Left lung (tissue), 10 donors: ENCODE results near the gene FARP1. TPM values are rescaled to one million over a fixed set of nuclear protein-coding genes. Genes with fewer than 3 reads are reported as not detected.
A peak's percentile ranks its signal among the peaks of the same experiment; 100 is the strongest.

Experiments
- ATAC-seq: fragments of 200-7000 bp; cut with Tn5 transposase; one replicate; pipeline ENCODE4 v1.9.1; 2020; ENCODE audit warnings: moderate library complexity
- DNase-seq, 4 donors: peaks; one replicate each; pipeline ENCODE4 v3.0.0-alpha.2; 2013 to 2020
- H3K27ac ChIP-seq, 2 donors: fragments of 200-600 bp; sonication (generic) in 1 of 2; one replicate each; pipeline versions ENCODE4 v1.5.0 to v1.8.0; 2020 to 2021
- H3K27me3 ChIP-seq, 2 donors: fragments of 200-600 bp; sonication (generic) in 1 of 2; one replicate each; pipeline versions ENCODE4 v1.5.0 to v1.8.0; 2020 to 2021
- H3K36me3 ChIP-seq, 2 donors: fragments of 200-600 bp; sonication (generic) in 1 of 2; one replicate each; pipeline versions ENCODE4 v1.5.0 to v1.8.0; 2020 to 2021
- H3K4me1 ChIP-seq, 2 donors: fragments of 200-600 bp; one replicate each; pipeline ENCODE4 v1.8.0; 2021
- H3K4me3 ChIP-seq, 2 donors: fragments of 200-600 bp; sonication (generic) in 1 of 2; one replicate each; pipeline versions ENCODE4 v1.5.0 to v1.8.0; 2020 to 2021; ENCODE audit warnings: mild to moderate bottlenecking in 1 of 2
- H3K9me3 ChIP-seq, 2 donors: fragments of 200-600 bp; sonication (generic) in 1 of 2; one replicate each; pipeline versions ENCODE4 v1.5.0 to v1.8.0; 2020 to 2021
- intact Hi-C, 2 donors: fragments of 100-400 bp; cut with DNase I; formaldehyde crosslinking; loops; one replicate each; pipeline versions ENCODE4 v1.11.2 to v1.14.2; 2022
- polyA plus RNA-seq, 6 donors: library from polyadenylated mRNA; unstranded; fragments of 120-200 nt; gene quantifications; one replicate each; pipeline ENCODE4 v1.2.1, GENCODE V29; 2013; ENCODE audit not compliant: insufficient read length in 6 of 6
- total RNA-seq, 2 donors: library from RNA; stranded (reverse); fragmentation: NEBNext Ultra II Directional; extraction: Animal tissue kit (Norgen Biotek cat#: 25700); gene quantifications; one replicate each; pipeline ENCODE4 v1.2.1, GENCODE V29; 2021
- TF ChIP-seq, protein P1 (sequence below), 2 donors: fragments of 200-600 bp; sonication (generic) in 1 of 2; IDR thresholded peaks; one replicate each; pipeline versions ENCODE4 v1.5.0 to v1.8.0; 2021; ENCODE audit warnings: antibody characterized with exemption in 2 of 2
- donor health status: DM: no; HTN: yes; CAD: no.
- donor health status: DM: no; HTN: no; CAD: no.

FARP1 gene
- total and polyA plus RNA-seq, 8 donors, result 78.9 to 142 (median 132) TPM

DNA sequence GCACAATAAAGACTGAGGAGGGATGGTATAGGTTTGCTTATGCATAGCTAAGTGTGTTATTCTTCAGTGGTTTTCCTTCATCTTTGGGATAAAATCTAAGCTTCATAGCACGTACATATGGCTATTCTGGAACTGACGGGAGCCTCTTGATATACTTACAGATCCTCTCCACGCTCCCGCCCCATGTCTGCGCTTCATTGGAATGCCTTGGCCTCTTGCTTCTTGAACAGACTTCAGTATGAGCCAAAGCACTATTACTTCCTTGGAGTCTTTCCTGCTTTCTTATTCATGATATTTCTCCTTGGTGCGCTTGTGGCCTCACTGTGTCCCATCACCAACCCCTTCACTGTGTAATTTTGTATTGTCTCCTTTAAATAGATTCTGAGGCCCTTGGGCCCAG lies 145.3 kb downstream of the FARP1 start:
- Histone ChIP-seq H3K27ac (no peak overlapping the region), H3K27me3 (no peaks in the 10 kb centered on the region), H3K9me3 (no peaks in the 10 kb centered on the region), H3K36me3 (no peaks in the 10 kb centered on the region), H3K4me1 (no peaks in the 10 kb centered on the region), H3K4me3 (no peak overlapping the region)
- TF ChIP-seq, protein P1, sequence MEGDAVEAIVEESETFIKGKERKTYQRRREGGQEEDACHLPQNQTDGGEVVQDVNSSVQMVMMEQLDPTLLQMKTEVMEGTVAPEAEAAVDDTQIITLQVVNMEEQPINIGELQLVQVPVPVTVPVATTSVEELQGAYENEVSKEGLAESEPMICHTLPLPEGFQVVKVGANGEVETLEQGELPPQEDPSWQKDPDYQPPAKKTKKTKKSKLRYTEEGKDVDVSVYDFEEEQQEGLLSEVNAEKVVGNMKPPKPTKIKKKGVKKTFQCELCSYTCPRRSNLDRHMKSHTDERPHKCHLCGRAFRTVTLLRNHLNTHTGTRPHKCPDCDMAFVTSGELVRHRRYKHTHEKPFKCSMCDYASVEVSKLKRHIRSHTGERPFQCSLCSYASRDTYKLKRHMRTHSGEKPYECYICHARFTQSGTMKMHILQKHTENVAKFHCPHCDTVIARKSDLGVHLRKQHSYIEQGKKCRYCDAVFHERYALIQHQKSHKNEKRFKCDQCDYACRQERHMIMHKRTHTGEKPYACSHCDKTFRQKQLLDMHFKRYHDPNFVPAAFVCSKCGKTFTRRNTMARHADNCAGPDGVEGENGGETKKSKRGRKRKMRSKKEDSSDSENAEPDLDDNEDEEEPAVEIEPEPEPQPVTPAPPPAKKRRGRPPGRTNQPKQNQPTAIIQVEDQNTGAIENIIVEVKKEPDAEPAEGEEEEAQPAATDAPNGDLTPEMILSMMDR (IDR thresholded peaks at IDR 0.05), result no peak
- intact Hi-C loops, result no loop called here
- no peak for DNase-seq
- no peak for ATAC-seq

DNA sequence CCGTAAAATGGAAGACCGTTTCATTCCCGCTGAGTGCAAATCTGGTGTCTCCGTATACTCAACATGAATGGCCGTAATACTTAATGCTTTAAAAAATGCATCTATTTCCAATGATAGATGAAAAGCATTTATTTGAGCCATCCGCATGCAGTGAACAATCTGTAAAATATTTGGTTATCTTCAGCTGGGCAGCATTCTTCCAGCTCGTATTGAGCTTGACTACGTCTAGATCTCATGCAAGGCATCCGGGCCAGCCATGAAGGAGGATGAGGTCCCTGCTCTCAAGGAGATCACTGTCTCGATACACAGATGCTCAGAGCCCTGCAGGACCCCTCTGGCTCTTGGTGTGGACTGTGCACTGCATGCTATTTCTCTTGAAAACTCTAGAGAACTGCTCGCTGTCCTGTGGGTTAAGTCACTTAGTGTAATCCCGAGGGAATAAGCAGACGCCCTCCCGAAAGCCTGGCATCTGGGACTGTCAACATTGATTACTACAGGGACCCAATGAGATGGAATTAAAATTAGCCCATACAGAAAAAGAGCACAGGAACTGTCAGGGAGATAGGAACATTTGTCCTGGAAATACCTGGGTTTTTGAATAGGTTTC lies 146.5 kb downstream of the FARP1 start:
- Histone ChIP-seq H3K9me3 (no peaks in the 10 kb centered on the region), H3K36me3 (no peaks in the 10 kb centered on the region), H3K4me3 (no peak overlapping the region), H3K4me1 (peaks cover 0 to 2% of the 10 kb centered on the region in 2 donors), H3K27me3 (no peaks in the 10 kb centered on the region), H3K27ac (no peak overlapping the region)
- TF ChIP-seq, protein P1 (IDR thresholded peaks at IDR 0.05), result no peak
- ATAC-seq (no peak), DNase-seq (no peak)
- intact Hi-C loops, result no loop called here

DNA sequence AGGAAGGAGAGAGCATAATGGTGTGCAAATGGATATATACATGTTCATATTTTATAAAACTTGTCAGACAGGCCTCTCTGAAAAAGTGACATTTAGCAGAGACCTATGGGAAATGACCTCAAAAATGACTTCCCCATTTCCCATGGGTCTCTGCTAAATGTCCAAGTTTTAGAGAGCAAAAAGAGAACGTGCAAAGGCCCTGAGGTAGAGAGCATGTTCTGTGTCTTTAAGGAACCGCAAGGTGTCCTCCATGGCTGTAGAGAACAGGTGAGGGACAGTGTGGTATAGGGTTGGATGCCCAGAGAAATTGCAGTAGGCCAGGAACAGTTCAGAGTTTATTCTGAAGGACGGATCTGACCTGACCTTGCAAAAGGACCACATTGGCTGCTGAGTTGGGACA lies 147.4 kb downstream of the FARP1 start:
- ATAC-seq, result no peak
- no peak for DNase-seq
- peaks cover 0 to 2% of the 10 kb centered on the region in 2 donors for H3K4me1 ChIP-seq
- no peaks in the 10 kb centered on the region for H3K9me3 ChIP-seq
- intact Hi-C loops, result no loop called here
- H3K27me3 ChIP-seq, result no peaks in the 10 kb centered on the region
- TF ChIP-seq, protein P1 (IDR thresholded peaks at IDR 0.05), result no peak
- H3K36me3 ChIP-seq, result no peaks in the 10 kb centered on the region
- H3K27ac ChIP-seq, result no peak overlapping the region
- H3K4me3 ChIP-seq, result no peak overlapping the region

DNA sequence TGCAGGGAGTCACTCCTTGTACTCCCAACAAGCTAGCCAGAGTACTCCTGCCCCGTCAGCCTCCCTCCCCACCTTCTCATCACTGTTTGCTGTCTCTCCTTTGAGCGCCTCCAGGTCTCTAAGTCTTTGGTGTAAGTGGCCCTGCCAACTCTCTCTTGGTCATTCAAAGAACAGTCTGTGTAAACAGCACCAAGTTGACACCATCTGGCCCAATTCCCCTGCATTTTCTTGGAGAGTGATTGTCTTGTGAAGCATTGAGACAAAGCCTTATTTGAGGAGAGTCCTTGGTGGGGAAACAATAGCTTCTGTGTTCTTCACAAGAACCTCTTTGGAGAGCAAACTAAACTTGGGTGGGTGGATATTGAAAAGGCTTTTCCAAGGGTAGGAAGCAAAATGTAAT lies 148.8 kb downstream of the FARP1 start:
- no peak overlapping the region for H3K4me3 ChIP-seq
- TF ChIP-seq, protein P1 (IDR thresholded peaks at IDR 0.05), result no peak
- intact Hi-C loops, result no loop called here

DNA sequence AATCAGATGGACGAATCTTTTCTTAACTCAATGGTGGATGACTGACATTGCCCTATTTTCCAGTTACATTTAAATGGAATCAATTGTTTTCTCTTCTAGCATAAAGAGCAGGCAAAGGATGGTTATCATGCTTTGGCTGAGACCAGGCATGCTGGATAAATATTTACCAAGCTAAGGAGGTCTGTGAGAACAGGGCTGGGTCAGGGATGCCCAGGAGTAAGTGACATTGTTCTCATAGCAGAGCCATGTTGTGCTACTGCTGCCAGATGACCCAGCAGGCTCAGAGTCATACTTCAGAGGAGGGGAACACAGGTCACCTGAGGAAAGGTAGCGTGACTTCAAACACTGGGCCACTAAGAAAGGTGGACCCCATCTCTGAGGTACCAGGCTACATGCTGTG lies 150.2 kb downstream of the FARP1 start:
- peaks cover 0 to 2% of the 10 kb centered on the region in 2 donors for H3K4me1 ChIP-seq
- no peaks in the 10 kb centered on the region for H3K36me3 ChIP-seq
- no peak overlapping the region for H3K4me3 ChIP-seq
- peak overlapping the region; percentile 2 to 30 for H3K27ac ChIP-seq
- TF ChIP-seq, protein P1 (IDR thresholded peaks at IDR 0.05), result no peak
- intact Hi-C loops, result no loop called here
- ATAC-seq (peak; percentile 94), DNase-seq (no peak)
- no peaks in the 10 kb centered on the region for H3K9me3 ChIP-seq
- no peaks in the 10 kb centered on the region for H3K27me3 ChIP-seq

More for the DNA sequence above, 148.8 kb downstream of the FARP1 start:
- peaks cover 0 to 2% of the 10 kb centered on the region in 2 donors for H3K4me1 ChIP-seq
- DNase-seq (no peak), ATAC-seq (peak; percentile 21)
- H3K27me3 ChIP-seq, result no peaks in the 10 kb centered on the region
- H3K9me3 ChIP-seq, result no peaks in the 10 kb centered on the region
- no peak overlapping the region for H3K27ac ChIP-seq
- no peaks in the 10 kb centered on the region for H3K36me3 ChIP-seq
